HCT116 (cell line): ENCODE measurements around the gene PON1. TPM values are rescaled to one million over a fixed set of nuclear protein-coding genes. Genes with fewer than 3 reads are reported as not detected.

Experiments used
- ATAC-seq: fragments of 200-7000 bp; cut with Tn5 transposase; 2 replicates; pipeline ENCODE4 v1.9.1; 2020; ENCODE audit warnings: mild to moderate bottlenecking, moderate library complexity
- BruUV-seq: library from RNA; stranded (reverse); fragments of 400-500 nt; replicated peaks from 2 replicates; lab custom pipeline; 2021; lab: Mats Ljungman, UMichigan
- CTCF ChIA-PET: fragments of 300-600 bp; sonication (Branson Sonifier 250); formaldehyde crosslinking; loops from one replicate; lab custom pipeline; 2021; ENCODE audit warnings: antibody characterized with exemption; lab: Charles Lee
- POLR2A ChIA-PET: fragments of 300-600, 350-600 bp; sonication (Branson Sonifier 250); formaldehyde crosslinking; loops from one replicate; lab custom pipeline; 2021; ENCODE audit warnings: antibody characterized with exemption; lab: Charles Lee
- RAD21 ChIA-PET, 2 experiments: fragments of 300-600 bp; sonication (Branson Sonifier 250); formaldehyde crosslinking; loops; one replicate each; lab custom pipeline; 2023; ENCODE audit warnings: low total read pairs in 2 of 2; ENCODE audit not compliant: uncharacterized antibody in 2 of 2, unreplicated experiment in 2 of 2, low non-redundant PET in 1 of 2; lab: Charles Lee
- DNase-seq: peaks from one replicate; pipeline ENCODE4 v3.0.0-alpha.2; 2010; ENCODE audit warnings: low read depth, low spot score
- H2AFZ ChIP-seq: fragments of 200-600 bp; shearing (Covaris generic), sonication (generic); 2 replicates; pipeline ENCODE4 v1.6.1; 2017; ENCODE audit warnings: low read depth, mixed run types, mixed read lengths, antibody characterized with exemption, low read length; ENCODE audit not compliant: poor library complexity, severe bottlenecking
- H3K27ac ChIP-seq: 2 replicates; pipeline ENCODE4 v1.5.1; 2012; ENCODE audit warnings: low read depth, low read length
- H3K27me3 ChIP-seq: fragments of 200-600 bp; sonication (generic); 2 replicates; pipeline ENCODE4 v1.6.1; 2016; ENCODE audit warnings: mixed run types, low read length, mixed read lengths; ENCODE audit not compliant: insufficient read depth
- H3K36me3 ChIP-seq, 2 experiments: fragments of 200-500 bp in 1 of 2; fragments of 200-600 bp in 1 of 2; sonication (Bioruptor generic) in 1 of 2; sonication (generic) in 1 of 2; 2 replicates each; pipeline versions ENCODE4 v1.5.1 to v1.6.1; 2014 to 2016; ENCODE audit warnings: low read length in 2 of 2, inconsistent platforms in 1 of 2, mixed read lengths in 1 of 2, mixed run types in 1 of 2; ENCODE audit not compliant: insufficient read depth in 2 of 2, control insufficient read depth in 1 of 2
- H3K4me1 ChIP-seq, 2 experiments: fragments of 200-600 bp in 1 of 2; sonication (generic) in 1 of 2; 2 replicates each; pipeline versions ENCODE4 v1.5.1 to v1.6.1; 2012 to 2017; ENCODE audit warnings: low read length in 2 of 2, inconsistent platforms in 1 of 2, mild to moderate bottlenecking in 1 of 2, mixed read lengths in 1 of 2, mixed run types in 1 of 2, moderate library complexity in 1 of 2; ENCODE audit not compliant: insufficient read depth in 2 of 2, control insufficient read depth in 1 of 2
- H3K4me2 ChIP-seq: fragments of 200-600 bp; sonication (generic); 2 replicates; pipeline ENCODE4 v1.6.1; 2017; ENCODE audit warnings: mixed run types, low read length, mixed read lengths
- H3K4me3 ChIP-seq, 2 experiments: fragments of 200-600 bp in 1 of 2; sonication (generic) in 1 of 2; replicated peaks in 1 of 2; 2 replicates each; pipeline ENCODE4 v1.5.1; 2011 to 2016; ENCODE audit warnings: low read length in 2 of 2, control low read depth in 1 of 2, low read depth in 1 of 2, mild to moderate bottlenecking in 1 of 2, mixed read lengths in 1 of 2, mixed run types in 1 of 2
- H3K79me2 ChIP-seq: fragments of 200-600 bp; sonication (generic); 2 replicates; pipeline ENCODE4 v1.6.1; 2017; ENCODE audit warnings: mild to moderate bottlenecking, mixed run types, low read length, moderate library complexity, mixed read lengths; ENCODE audit not compliant: insufficient read depth
- H3K9ac ChIP-seq: fragments of 200-600 bp; sonication (generic); 2 replicates; pipeline ENCODE4 v1.6.1; 2016; ENCODE audit warnings: low read length, mixed read lengths
- H3K9me2 ChIP-seq: fragments of 200-600 bp; sonication (generic), shearing (Covaris generic); 2 replicates; pipeline ENCODE4 v1.6.1; 2017; ENCODE audit warnings: mixed run types, mild to moderate bottlenecking, moderate library complexity; ENCODE audit not compliant: insufficient read depth
- H3K9me3 ChIP-seq, 2 experiments: fragments of 200-500 bp in 1 of 2; fragments of 200-600 bp in 1 of 2; sonication (Bioruptor generic) in 1 of 2; sonication (generic) in 1 of 2; 2 replicates each; pipeline ENCODE4 v1.6.1; 2014 to 2017; ENCODE audit warnings: low read length in 2 of 2, mixed read lengths in 2 of 2, inconsistent platforms in 1 of 2, low read depth in 1 of 2, mild to moderate bottlenecking in 1 of 2, mixed run types in 1 of 2, moderate library complexity in 1 of 2; ENCODE audit not compliant: control insufficient read depth in 1 of 2, insufficient read depth in 1 of 2
- H4K20me1 ChIP-seq: fragments of 200-600 bp; sonication (generic), shearing (Covaris generic); 2 replicates; pipeline ENCODE4 v1.6.1; 2017; ENCODE audit warnings: mixed run types, mild to moderate bottlenecking, moderate library complexity; ENCODE audit not compliant: insufficient read depth
- CEBPB ChIP-seq: IDR thresholded peaks from 2 replicates; pipeline ENCODE4 v1.6.1; 2012; ENCODE audit warnings: low read depth
- EGR1 ChIP-seq: IDR thresholded peaks from 2 replicates; pipeline ENCODE4 v1.6.1; 2012; ENCODE audit warnings: low read depth
- ELF1 ChIP-seq: IDR thresholded peaks from 2 replicates; pipeline ENCODE4 v1.6.1; 2012; ENCODE audit warnings: low read depth, borderline replicate concordance
- EZH2 ChIP-seq: fragments of 200-600 bp; sonication (generic); IDR thresholded peaks from 2 replicates; pipeline ENCODE4 v1.6.1; 2017; ENCODE audit warnings: antibody characterized with exemption, mixed run types
- FOSL1 ChIP-seq: IDR thresholded peaks from 2 replicates; pipeline ENCODE4 v1.6.1; 2012; ENCODE audit warnings: low read depth
- JUND ChIP-seq: IDR thresholded peaks from 2 replicates; pipeline ENCODE4 v1.6.1; 2012
- POLR2A ChIP-seq: IDR thresholded peaks from 2 replicates; pipeline ENCODE4 v1.7.0; 2011; ENCODE audit warnings: borderline replicate concordance; ENCODE audit not compliant: insufficient read depth, insufficient read length; ENCODE audit errors: extremely low read depth
- RAD21 ChIP-seq: IDR thresholded peaks from 2 replicates; pipeline ENCODE4 v1.6.1; 2012; ENCODE audit warnings: low read depth, mild to moderate bottlenecking
- SP1 ChIP-seq: IDR thresholded peaks from 2 replicates; pipeline ENCODE4 v1.6.1; 2012; ENCODE audit warnings: low read depth
- TCF7L2 ChIP-seq: IDR thresholded peaks from 2 replicates; pipeline ENCODE4 v1.7.0; 2011; ENCODE audit warnings: borderline replicate concordance, inconsistent platforms; ENCODE audit not compliant: insufficient read depth, insufficient read length; ENCODE audit errors: extremely low read depth
- YY1 ChIP-seq: IDR thresholded peaks from 2 replicates; pipeline ENCODE4 v1.6.1; 2011; ENCODE audit warnings: low read length, low read depth, moderate library complexity, mild to moderate bottlenecking; ENCODE audit not compliant: insufficient replicate concordance; ENCODE audit errors: extremely low read depth
- ZFX ChIP-seq: fragments of 450-650 bp; IDR thresholded peaks from 2 replicates; pipeline ENCODE4 v1.6.1; 2017
- intact Hi-C: fragments of 100-400 bp; cut with micrococcal nuclease; formaldehyde crosslinking; loops from 2 replicates; pipeline ENCODE4 v1.10.0; 2022
- total RNA-seq: library from RNA; stranded (reverse); gene quantifications from one replicate; pipeline ENCODE4 v1.2.1, GENCODE V29; 2021; ENCODE audit not compliant: unreplicated experiment
- TF ChIP-seq, protein P1 (sequence below), 3 experiments: fragments of 200-600 bp in 1 of 3; sonication (generic) in 1 of 3; IDR thresholded peaks in 2 of 3; conservative IDR thresholded peaks in 1 of 3; 2 replicates each; pipeline ENCODE4 v1.5.1; 2012 to 2017; ENCODE audit warnings: low read depth in 2 of 3, low read length in 2 of 3, antibody characterized with exemption in 1 of 3, borderline replicate concordance in 1 of 3, control low read depth in 1 of 3, mild to moderate bottlenecking in 1 of 3, mixed read lengths in 1 of 3, mixed run types in 1 of 3, moderate library complexity in 1 of 3; ENCODE audit not compliant: insufficient read depth in 1 of 3
- TF ChIP-seq, protein P2 (sequence below): IDR thresholded peaks from 2 replicates; pipeline ENCODE4 v1.6.1; 2012; ENCODE audit warnings: low read depth

The PON1 gene
- total RNA-seq, 1 experiment from 2014 or later = 0.20 TPM

- BruUV-seq = no TSS peak
- no peaks in the 10 kb centered on the region for H3K9me3 ChIP-seq
- CTCF ChIA-PET = no interaction called here
- H4K20me1 ChIP-seq = no peaks in the 10 kb centered on the region
- no peaks in the 10 kb centered on the region for H3K4me1 ChIP-seq
- H3K9ac ChIP-seq = no peak overlapping the region
- no peak for ATAC-seq
- no peaks in the 10 kb centered on the region for H3K27me3 ChIP-seq
- no peaks in the 10 kb centered on the region for H3K9me2 ChIP-seq
- TF ChIP-seq ZFX = no peak
- no peak for TF ChIP-seq ELF1
- TF ChIP-seq SP1 = no peak
- TF ChIP-seq JUND = no peak
- TF ChIP-seq, protein P1, sequence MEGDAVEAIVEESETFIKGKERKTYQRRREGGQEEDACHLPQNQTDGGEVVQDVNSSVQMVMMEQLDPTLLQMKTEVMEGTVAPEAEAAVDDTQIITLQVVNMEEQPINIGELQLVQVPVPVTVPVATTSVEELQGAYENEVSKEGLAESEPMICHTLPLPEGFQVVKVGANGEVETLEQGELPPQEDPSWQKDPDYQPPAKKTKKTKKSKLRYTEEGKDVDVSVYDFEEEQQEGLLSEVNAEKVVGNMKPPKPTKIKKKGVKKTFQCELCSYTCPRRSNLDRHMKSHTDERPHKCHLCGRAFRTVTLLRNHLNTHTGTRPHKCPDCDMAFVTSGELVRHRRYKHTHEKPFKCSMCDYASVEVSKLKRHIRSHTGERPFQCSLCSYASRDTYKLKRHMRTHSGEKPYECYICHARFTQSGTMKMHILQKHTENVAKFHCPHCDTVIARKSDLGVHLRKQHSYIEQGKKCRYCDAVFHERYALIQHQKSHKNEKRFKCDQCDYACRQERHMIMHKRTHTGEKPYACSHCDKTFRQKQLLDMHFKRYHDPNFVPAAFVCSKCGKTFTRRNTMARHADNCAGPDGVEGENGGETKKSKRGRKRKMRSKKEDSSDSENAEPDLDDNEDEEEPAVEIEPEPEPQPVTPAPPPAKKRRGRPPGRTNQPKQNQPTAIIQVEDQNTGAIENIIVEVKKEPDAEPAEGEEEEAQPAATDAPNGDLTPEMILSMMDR (IDR thresholded peaks at IDR 0.05 in 2 of 3, conservative IDR thresholded peaks at IDR 0.05 in 1 of 3; ENCODE audit: borderline replicate concordance in 1 of 3, insufficient read depth in 1 of 3, low read depth in 2 of 3, low read length in 2 of 3) = no peak
- TF ChIP-seq FOSL1 = no peak
- TF ChIP-seq CEBPB = no peak
- TF ChIP-seq EZH2 = no peak
- no peak for TF ChIP-seq POLR2A
- TF ChIP-seq TCF7L2 = no peak
- no peak for TF ChIP-seq RAD21
- no peak for TF ChIP-seq YY1
- no peak for TF ChIP-seq EGR1
- TF ChIP-seq, protein P2, sequence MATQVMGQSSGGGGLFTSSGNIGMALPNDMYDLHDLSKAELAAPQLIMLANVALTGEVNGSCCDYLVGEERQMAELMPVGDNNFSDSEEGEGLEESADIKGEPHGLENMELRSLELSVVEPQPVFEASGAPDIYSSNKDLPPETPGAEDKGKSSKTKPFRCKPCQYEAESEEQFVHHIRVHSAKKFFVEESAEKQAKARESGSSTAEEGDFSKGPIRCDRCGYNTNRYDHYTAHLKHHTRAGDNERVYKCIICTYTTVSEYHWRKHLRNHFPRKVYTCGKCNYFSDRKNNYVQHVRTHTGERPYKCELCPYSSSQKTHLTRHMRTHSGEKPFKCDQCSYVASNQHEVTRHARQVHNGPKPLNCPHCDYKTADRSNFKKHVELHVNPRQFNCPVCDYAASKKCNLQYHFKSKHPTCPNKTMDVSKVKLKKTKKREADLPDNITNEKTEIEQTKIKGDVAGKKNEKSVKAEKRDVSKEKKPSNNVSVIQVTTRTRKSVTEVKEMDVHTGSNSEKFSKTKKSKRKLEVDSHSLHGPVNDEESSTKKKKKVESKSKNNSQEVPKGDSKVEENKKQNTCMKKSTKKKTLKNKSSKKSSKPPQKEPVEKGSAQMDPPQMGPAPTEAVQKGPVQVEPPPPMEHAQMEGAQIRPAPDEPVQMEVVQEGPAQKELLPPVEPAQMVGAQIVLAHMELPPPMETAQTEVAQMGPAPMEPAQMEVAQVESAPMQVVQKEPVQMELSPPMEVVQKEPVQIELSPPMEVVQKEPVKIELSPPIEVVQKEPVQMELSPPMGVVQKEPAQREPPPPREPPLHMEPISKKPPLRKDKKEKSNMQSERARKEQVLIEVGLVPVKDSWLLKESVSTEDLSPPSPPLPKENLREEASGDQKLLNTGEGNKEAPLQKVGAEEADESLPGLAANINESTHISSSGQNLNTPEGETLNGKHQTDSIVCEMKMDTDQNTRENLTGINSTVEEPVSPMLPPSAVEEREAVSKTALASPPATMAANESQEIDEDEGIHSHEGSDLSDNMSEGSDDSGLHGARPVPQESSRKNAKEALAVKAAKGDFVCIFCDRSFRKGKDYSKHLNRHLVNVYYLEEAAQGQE = no peak
- no peak overlapping the region for H2AFZ ChIP-seq
- no peak overlapping the region for H3K4me2 ChIP-seq
- H3K27ac ChIP-seq = no peak overlapping the region
- intact Hi-C loops = no loop called here
- POLR2A ChIA-PET = no interaction called here
- H3K36me3 ChIP-seq = no peaks in the 10 kb centered on the region
- RAD21 ChIA-PET = no interaction called here
- H3K79me2 ChIP-seq = no peaks in the 10 kb centered on the region
- no peak overlapping the region for H3K4me3 ChIP-seq
- DNase-seq = no peak
These were observed 38.2 kb downstream of the PON1 start for GRCh38 chr7:95286096-95286495.
